Suprapubic skin (tissue), 4 donors: ENCODE measurements around the gene GTPBP8. TPM values are rescaled to one million over a fixed set of nuclear protein-coding genes. Genes with fewer than 3 reads are reported as not detected.

Experiments used
- DNase-seq, 2 donors: peaks; one replicate each; pipeline ENCODE4 v3.0.0-alpha.2; 2019; ENCODE audit warnings: low spot score in 2 of 2
- H3K27ac ChIP-seq: fragments of 200-600 bp; sonication (generic); one replicate; pipeline ENCODE4 v1.5.1; 2019
- H3K27me3 ChIP-seq: fragments of 200-600 bp; sonication (generic); one replicate; pipeline ENCODE4 v1.5.1; 2019
- H3K36me3 ChIP-seq: fragments of 200-600 bp; sonication (generic); one replicate; pipeline ENCODE4 v1.5.1; 2019
- H3K4me1 ChIP-seq: fragments of 200-600 bp; sonication (generic); one replicate; pipeline ENCODE4 v1.5.1; 2019
- H3K4me3 ChIP-seq: fragments of 200-600 bp; sonication (generic); one replicate; pipeline ENCODE4 v1.5.1; 2019; ENCODE audit warnings: mild to moderate bottlenecking
- H3K9me3 ChIP-seq: fragments of 200-600 bp; sonication (generic); one replicate; pipeline ENCODE4 v1.5.1; 2019
- CTCF ChIP-seq, 2 donors: fragments of 200-600 bp in 1 of 2; fragments of 450-650 bp in 1 of 2; sonication (generic) in 1 of 2; IDR thresholded peaks; one replicate each; pipeline ENCODE4 v1.5.1; 2016 to 2019; ENCODE audit warnings: antibody characterized with exemption in 2 of 2, mild to moderate bottlenecking in 1 of 2, moderate library complexity in 1 of 2
- EP300 ChIP-seq: sonication (generic); formaldehyde crosslinking; IDR thresholded peaks from one replicate; pipeline ENCODE4 v1.6.1; 2017; ENCODE audit warnings: antibody characterized with exemption
- POLR2A ChIP-seq, 2 donors: fragments of 450-650 bp; IDR thresholded peaks; one replicate each; pipeline ENCODE4 v1.6.1; 2017; ENCODE audit warnings: antibody characterized with exemption in 2 of 2, mild to moderate bottlenecking in 2 of 2, moderate library complexity in 2 of 2
- POLR2AphosphoS5 ChIP-seq, 3 donors: sonication (generic); formaldehyde crosslinking; IDR thresholded peaks; one replicate each; pipeline ENCODE4 v1.6.1; 2017; ENCODE audit warnings: antibody characterized with exemption in 3 of 3
- WGBS: methylation state at CpG from one replicate; pipeline ENCODE4 v1.1.5; 2018; 5-methylcytosine and 5-hydroxymethylcytosine counted together
- total RNA-seq, 4 donors: library from RNA; depleted of rRNA; stranded (reverse); fragments of >200 nt; gene quantifications; one replicate each; pipeline ENCODE4 v1.1.0, GENCODE V29; 2016

The GTPBP8 gene
- total RNA-seq, 4 donors from 2014 or later = 25.2 to 31.7 (median 29.2) TPM

GRCh38 chr3:112979244-112979832 is 11.4 kb upstream of the GTPBP8 start:
- 81% methylated on average over 1 of the region's 1 CpG for WGBS
- H3K4me1 ChIP-seq = no peaks in the 10 kb centered on the region
- H3K27me3 ChIP-seq = no peaks in the 10 kb centered on the region
- no peak overlapping the region for H3K27ac ChIP-seq
- H3K4me3 ChIP-seq = no peak overlapping the region
- H3K36me3 ChIP-seq = no peaks in the 10 kb centered on the region
- no peak for DNase-seq
- H3K9me3 ChIP-seq = no peaks in the 10 kb centered on the region
- TF ChIP-seq CTCF (IDR thresholded peaks at IDR 0.05) (peak; percentile 26 to 51), POLR2AphosphoS5 (IDR thresholded peaks at IDR 0.05) (no peak)

GRCh38 chr3:112980080-112980479 is 10.7 kb upstream of the GTPBP8 start:
- TF ChIP-seq EP300 (no peak), POLR2AphosphoS5 (IDR thresholded peaks at IDR 0.05) (no peak), CTCF (IDR thresholded peaks at IDR 0.05) (no peak), POLR2A (IDR thresholded peaks at IDR 0.05) (no peak)
- Histone ChIP-seq H3K4me1 (no peaks in the 10 kb centered on the region), H3K27me3 (no peaks in the 10 kb centered on the region), H3K36me3 (no peaks in the 10 kb centered on the region), H3K4me3 (no peak overlapping the region), H3K9me3 (no peaks in the 10 kb centered on the region), H3K27ac (no peak overlapping the region)
- WGBS = 37% methylated on average over 1 of the region's 1 CpG
- DNase-seq = no peak

- no peaks in the 10 kb centered on the region for H3K36me3 ChIP-seq
- H3K9me3 ChIP-seq = no peaks in the 10 kb centered on the region
- no peak overlapping the region for H3K27ac ChIP-seq
- no peaks in the 10 kb centered on the region for H3K4me1 ChIP-seq
- WGBS = 26% methylated on average over 1 of the region's 1 CpG
- TF ChIP-seq POLR2AphosphoS5 (IDR thresholded peaks at IDR 0.05) (no peak), POLR2A (IDR thresholded peaks at IDR 0.05) (no peak), CTCF (IDR thresholded peaks at IDR 0.05) (no peak), EP300 (no peak)
- no peaks in the 10 kb centered on the region for H3K27me3 ChIP-seq
- no peak overlapping the region for H3K4me3 ChIP-seq
- DNase-seq = no peak
Observed at GRCh38 chr3:112982710-112983109, 8.1 kb upstream of the GTPBP8 start.

- TF ChIP-seq POLR2AphosphoS5 (IDR thresholded peaks at IDR 0.05) (no peak), EP300 (no peak), CTCF (IDR thresholded peaks at IDR 0.05) (no peak), POLR2A (IDR thresholded peaks at IDR 0.05) (no peak)
- no peak for DNase-seq
- Histone ChIP-seq H3K27me3 (no peaks in the 10 kb centered on the region), H3K27ac (no peak overlapping the region), H3K36me3 (no peaks in the 10 kb centered on the region), H3K4me1 (no peaks in the 10 kb centered on the region), H3K9me3 (no peaks in the 10 kb centered on the region), H3K4me3 (no peak overlapping the region)
- 85% methylated on average over 2 of the region's 2 CpGs for WGBS
Observed at GRCh38 chr3:112984485-112984884, 6.3 kb upstream of the GTPBP8 start.

GRCh38 chr3:112987710-112988334 is 3.0 kb upstream of the GTPBP8 start:
- TF ChIP-seq POLR2AphosphoS5 (IDR thresholded peaks at IDR 0.05) (no peak), POLR2A (IDR thresholded peaks at IDR 0.05) (no peak), EP300 (no peak)

More at GRCh38 chr3:112987710-112988334, 3.0 kb upstream of the GTPBP8 start:
- WGBS = 92% methylated on average over 9 of the region's 9 CpGs
- no peaks in the 10 kb centered on the region for H3K36me3 ChIP-seq
- no peak overlapping the region for H3K27ac ChIP-seq
- peaks cover 18% of the 10 kb centered on the region for H3K4me1 ChIP-seq
- DNase-seq = no peak
- no peaks in the 10 kb centered on the region for H3K27me3 ChIP-seq
- no peaks in the 10 kb centered on the region for H3K9me3 ChIP-seq
- H3K4me3 ChIP-seq = no peak overlapping the region
